HEK293 (cell line): Measurements from ENCODE around the gene LYZ.

ENCODE experiments used
- CTCF ChIP-seq: fragments of 450-650 bp; formaldehyde crosslinking; IDR thresholded peaks from 2 replicates; pipeline ENCODE4 v1.5.1; 2016; ENCODE audit warnings: missing biosample characterization, missing genetic modification characterization
- PBX3 ChIP-seq: sonication (generic); formaldehyde crosslinking; IDR thresholded peaks from 2 replicates; pipeline ENCODE4 v1.8.1; 2022; ENCODE audit warnings: mild to moderate bottlenecking, moderate library complexity, missing genetic modification reagents
- REST ChIP-seq: fragments of 450-650 bp; formaldehyde crosslinking; IDR thresholded peaks from 2 replicates; pipeline ENCODE4 v1.5.1; 2016; ENCODE audit warnings: missing biosample characterization, missing genetic modification characterization
- ZBTB1 ChIP-seq: fragments of 450-650 bp; formaldehyde crosslinking; IDR thresholded peaks from 2 replicates; pipeline ENCODE4 v1.5.1; 2016; ENCODE audit warnings: missing biosample characterization, missing genetic modification characterization
- ZNF24 ChIP-seq: fragments of 450-650 bp; formaldehyde crosslinking; IDR thresholded peaks from 2 replicates; pipeline ENCODE4 v1.5.1; 2016; ENCODE audit warnings: missing biosample characterization, missing genetic modification characterization
- ZNF423 ChIP-seq: fragments of 450-650 bp; formaldehyde crosslinking; IDR thresholded peaks from 2 replicates; pipeline ENCODE4 v1.5.1; 2016; ENCODE audit warnings: missing biosample characterization, missing genetic modification characterization
- ZNF433 ChIP-seq: fragments of 450-650 bp; formaldehyde crosslinking; IDR thresholded peaks from 2 replicates; pipeline ENCODE4 v1.5.1; 2016; ENCODE audit warnings: missing biosample characterization, missing genetic modification characterization, low read depth
- ZNF596 ChIP-seq: fragments of 450-650 bp; IDR thresholded peaks from 2 replicates; pipeline ENCODE4 v1.5.0; 2018; ENCODE audit warnings: missing biosample characterization, mild to moderate bottlenecking, missing genetic modification characterization, moderate library complexity

GRCh38 chr12:69313209-69313608, 35.0 kb upstream of the LYZ start:
- TF ChIP-seq ZNF24 (tag by site-specific recombination) (no peak), ZNF433 (tag by site-specific recombination) (no peak), REST (no peak), CTCF (tag by site-specific recombination) (no peak), ZNF596 (tag by site-specific recombination) (no peak), PBX3 (no peak), ZNF423 (no peak), ZBTB1 (tag by site-specific recombination) (no peak)
